ENCODE results near the gene LINC01488.

LINC01488 gene

GRCh38 chr11:69463995-69464960, 17.2 kb upstream of the LINC01488 start:
- DNase-seq (ENCODE audit: low read depth in 2 of 2): no peak

DNA sequence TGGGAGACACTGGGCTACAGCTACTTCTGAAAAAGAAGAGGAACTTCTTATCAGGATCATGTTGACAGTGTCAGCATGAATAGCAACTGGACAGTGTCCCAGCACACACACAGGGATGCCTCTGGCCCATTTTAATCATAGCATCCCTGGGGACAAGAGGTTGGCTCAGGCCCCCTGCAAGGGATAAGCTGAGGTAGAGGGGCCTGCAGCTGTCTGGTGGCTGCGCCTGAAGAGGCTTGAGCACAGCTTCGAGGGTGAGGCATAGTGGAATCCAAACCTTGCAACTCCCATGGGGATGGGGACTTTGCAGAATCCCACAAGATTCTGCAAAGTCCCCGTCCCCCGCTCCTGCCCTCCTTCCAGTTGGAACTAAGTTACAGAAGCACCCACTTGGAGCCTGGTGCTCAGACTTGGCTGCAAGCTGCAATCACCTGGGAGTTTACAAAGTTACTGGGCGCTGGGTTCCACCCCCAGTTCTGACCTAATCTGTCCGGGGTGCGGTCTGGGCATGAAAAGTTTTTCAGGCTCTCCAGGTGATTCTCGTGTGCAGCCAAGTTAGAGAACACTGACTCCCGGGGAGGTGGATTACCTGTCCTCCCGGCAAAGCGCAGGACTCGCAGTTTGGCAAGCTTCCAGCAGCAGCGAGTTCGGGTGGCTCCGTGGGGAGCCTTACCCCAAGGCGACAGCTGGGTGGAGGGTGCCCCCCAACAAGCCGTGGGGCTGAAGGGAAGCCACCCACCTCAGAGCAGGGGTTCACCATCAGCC, 16.0 kb upstream of the LINC01488 start:
- no peak for DNase-seq (ENCODE audit: low read depth in 2 of 2)

DNA sequence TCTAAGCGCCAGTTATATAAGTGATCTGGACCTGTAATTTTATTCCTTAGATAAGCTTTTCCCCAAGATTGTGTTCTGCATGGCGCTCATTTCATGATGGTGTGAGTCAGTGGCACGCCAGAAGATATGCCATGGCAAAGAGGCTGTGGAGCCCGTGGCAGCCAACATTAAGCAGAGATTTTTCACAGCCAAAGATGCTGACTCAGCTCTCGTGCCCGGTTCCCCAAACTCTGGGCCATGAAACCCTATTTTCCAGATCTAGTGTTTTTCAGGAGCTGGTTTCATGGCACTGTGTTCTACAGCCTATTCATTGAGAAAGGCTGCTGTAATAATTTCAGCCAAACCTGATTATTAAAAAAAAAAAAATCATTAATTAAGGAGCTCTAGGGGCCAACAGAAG, 15.4 kb upstream of the LINC01488 start:
- no peak for DNase-seq (ENCODE audit: low read depth in 2 of 2)

DNA sequence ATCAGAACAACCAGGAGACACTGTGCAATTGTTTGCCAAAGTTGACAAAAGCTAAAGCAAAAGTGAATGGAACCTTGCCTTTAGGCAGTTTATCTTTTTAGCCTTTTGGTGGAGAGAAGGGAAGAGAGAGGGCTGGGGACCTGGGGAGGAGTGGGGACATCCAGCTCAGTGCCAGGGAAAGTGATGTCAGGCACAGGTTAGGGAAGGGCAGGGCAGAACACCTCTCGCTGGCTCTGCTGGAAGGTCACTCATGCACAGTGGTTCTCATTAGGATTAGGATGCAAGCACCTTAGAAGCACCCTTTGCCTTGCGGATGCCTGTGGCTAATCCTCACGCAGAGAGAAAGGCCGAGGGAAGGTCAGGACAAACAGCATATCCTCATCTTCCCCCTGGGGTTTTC, 14.3 kb upstream of the LINC01488 start:
- DNase-seq (ENCODE audit: low read depth in 2 of 2): no peak

GRCh38 chr11:69467646-69468045, 13.8 kb upstream of the LINC01488 start:
- DNase-seq (ENCODE audit: low read depth in 2 of 2): no peak

- no peak for DNase-seq (ENCODE audit: low read depth in 2 of 2)
These were observed 13.2 kb upstream of the LINC01488 start for GRCh38 chr11:69468221-69468620.

DNA sequence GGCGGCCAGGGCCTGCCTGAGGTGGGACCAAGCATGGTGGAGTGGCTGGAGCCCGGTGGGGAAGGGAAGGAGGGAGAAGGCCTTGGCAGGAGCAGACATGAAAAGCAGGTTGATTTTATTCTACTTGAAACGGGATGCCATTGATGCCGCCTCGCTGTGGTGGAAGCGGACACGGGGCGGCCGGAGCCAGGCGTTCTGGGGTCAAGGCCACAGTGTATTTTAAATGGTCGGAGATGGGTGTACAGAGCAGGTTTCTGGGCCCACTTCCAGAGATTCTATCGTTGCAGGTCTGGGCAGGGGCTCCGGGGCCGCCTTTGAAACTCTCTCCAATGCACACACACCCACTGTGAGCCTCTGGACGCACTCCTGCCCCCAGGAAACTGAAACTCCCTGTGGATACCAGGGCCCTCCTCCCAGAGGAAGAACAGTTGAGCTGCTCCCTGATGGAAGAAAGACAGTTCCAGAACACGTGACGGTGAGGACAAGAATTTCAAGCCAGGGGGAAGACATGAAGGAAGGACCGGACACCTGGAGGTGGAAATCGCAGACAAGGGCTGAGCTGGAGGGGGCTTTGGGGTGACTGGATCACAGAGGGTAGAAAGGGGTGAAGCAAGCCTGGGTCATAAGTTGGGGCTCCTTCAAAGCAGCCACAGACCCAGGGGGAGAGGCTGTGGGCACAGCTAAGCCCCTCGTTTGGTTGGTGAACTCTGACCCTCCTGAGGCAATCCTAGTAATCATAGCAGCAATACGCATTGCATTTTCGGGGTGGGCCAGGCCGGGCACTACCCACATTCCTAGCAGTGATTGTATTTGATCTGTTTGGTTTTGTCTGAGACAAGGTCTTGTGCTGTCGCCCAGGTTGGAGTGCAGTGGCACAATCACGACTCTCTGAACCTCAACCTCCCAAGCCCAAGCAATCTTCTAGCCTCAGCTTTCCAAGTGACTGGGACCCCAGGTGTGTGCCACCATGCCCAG, 12.3 kb upstream of the LINC01488 start:
- no peak for DNase-seq (ENCODE audit: low read depth in 2 of 2)

DNA sequence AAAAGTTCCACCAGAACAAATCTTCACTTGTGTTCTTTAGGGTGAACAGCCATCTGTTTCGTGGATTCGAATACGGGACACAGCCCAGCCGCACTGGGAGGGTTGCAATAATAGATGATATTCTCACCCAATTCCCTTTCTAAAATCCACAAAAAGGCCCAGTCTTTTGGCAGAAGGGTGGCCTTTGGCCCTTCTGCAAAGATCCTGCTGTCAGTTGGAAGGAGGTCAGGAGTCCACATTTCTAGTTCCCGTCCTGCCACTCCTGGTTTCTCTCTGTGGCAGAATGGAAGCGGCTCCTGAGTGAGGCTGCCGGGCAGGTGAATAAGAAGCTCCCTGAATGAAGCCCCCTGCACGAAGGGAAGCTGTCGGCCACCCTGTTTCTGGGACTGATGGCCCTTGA, 11.2 kb upstream of the LINC01488 start:
- DNase-seq (ENCODE audit: low read depth in 2 of 2): no peak

GRCh38 chr11:69470793-69471728, 10.4 kb upstream of the LINC01488 start:
- DNase-seq (ENCODE audit: low read depth in 2 of 2): no peak

GRCh38 chr11:69471729-69472540, 9.5 kb upstream of the LINC01488 start:
- DNase-seq (ENCODE audit: low read depth in 2 of 2): no peak

DNA sequence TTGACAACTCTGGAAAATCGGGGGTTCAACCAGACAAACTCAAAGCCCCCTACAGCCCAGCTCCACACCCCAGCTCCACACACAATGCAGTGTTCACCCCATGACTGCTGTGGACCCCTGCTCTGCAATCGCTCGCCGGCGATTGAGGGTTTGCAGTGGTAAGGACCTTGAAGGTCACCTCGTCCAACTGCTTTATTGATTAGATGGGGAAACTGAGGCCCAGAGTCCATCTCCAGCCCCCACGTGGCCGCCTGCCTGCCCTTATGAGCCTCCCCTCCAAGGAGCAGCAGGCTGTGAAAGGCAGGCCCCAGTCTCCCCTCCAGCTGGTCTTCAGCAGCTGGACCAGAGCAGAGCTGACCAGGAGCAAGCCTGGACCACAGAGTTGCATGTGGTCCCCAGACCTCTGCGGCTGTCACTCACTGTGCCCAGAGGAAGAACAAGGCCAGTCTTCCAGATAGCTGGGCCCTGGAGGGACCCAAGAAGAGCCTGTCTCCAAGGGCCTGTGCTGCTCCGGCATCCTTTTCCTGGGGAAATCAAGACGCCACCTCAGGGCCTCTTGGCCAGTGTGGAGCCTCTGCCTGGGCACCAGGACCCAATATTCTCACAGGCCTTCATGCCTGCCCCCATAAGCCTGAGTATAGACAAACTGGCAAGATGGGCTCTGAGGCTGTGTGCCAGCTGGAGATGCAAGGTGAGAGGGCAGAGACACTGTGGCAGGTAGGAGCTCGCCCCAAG, 8.8 kb upstream of the LINC01488 start:
- DNase-seq (ENCODE audit: low read depth in 2 of 2): no peak

DNA sequence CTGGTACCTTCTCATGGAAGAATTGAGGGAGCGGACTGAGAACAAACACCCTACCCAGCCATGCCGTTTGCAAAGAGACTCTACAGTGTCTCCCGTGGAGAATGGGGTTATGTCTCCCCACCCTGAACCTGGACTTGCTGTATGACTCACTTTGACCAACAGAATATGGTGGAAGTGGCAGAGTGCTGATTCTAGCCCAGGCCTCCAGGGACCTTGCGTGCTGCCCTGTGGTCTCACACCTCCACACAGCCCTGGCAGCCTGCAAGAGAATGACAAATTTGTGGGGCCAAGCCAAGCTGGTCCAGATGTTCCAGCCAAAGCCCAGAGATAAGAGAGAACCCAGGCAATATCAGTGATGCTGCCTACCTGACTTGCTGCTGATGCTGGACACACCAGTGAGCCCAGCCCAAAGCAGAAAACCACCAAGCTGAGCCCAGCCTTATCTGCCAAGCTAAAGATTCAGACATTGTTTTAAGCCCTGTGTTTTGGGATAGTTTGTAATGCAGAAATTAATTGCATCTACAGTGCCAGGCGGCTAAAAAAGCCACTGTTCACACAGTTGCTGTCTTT, 8.1 kb upstream of the LINC01488 start:
- no peak for DNase-seq (ENCODE audit: low read depth in 2 of 2)

DNA sequence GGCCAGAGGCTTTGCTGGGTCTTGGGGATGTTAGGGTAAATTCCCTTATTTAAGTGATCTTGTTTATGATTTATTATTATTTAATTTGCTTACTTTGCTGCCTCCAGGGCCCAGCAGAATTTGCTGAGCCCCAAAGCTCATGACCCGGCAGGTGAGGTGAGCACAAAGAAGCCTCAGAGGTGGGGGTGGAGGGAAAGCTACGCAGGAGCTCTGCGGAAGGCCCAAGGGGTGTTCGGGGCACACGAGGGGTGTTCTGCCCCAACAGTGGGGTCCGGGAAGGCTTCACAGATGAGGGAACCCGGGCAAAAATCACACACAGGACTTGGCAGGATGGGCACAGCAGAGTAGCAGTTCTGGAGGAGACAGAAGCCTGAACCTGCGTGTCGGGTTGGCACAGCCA, 6.7 kb upstream of the LINC01488 start:
- DNase-seq (ENCODE audit: low read depth in 2 of 2): no peak

GRCh38 chr11:69475141-69475865, 6.2 kb upstream of the LINC01488 start:
- no peak for DNase-seq (ENCODE audit: low read depth in 2 of 2)

- no peak for DNase-seq (ENCODE audit: low read depth in 2 of 2)
These were observed 5.5 kb upstream of the LINC01488 start for GRCh38 chr11:69475866-69476471.

GRCh38 chr11:69476509-69476961, 4.9 kb upstream of the LINC01488 start:
- no peak for DNase-seq (ENCODE audit: low read depth in 2 of 2)

GRCh38 chr11:69477086-69477485, 4.4 kb upstream of the LINC01488 start:
- no peak for DNase-seq (ENCODE audit: low read depth in 2 of 2)

Measured in stimulated activated CD4-positive, alpha-beta T cell treated with anti-CD3 and anti-CD28 coated beads, Interleukin-12 subunit alpha, Interleukin-12 subunit beta, amount 100 ng/mL, for 24 hours (primary cell).